CD4-positive, alpha-beta T cell treated with Interleukin-1 beta for 1 hour (primary cell): ENCODE results near the gene BIN1.

Experiments
- DNase-seq, 2 donors: peaks; one replicate each; pipeline ENCODE4 v3.0.0-alpha.2; 2020 to 2022

The BIN1 gene

GRCh38 chr2:127074936-127075335 is 32.0 kb downstream of the BIN1 start:
- no peak for DNase-seq

GRCh38 chr2:127074358-127074757 is 32.6 kb downstream of the BIN1 start:
- DNase-seq, result no peak

- DNase-seq, result no peak
These were observed 34.0 kb downstream of the BIN1 start for GRCh38 chr2:127072970-127073369.

- no peak for DNase-seq
These were observed 34.6 kb downstream of the BIN1 start for GRCh38 chr2:127072396-127072795.

GRCh38 chr2:127071901-127072328 is 35.0 kb downstream of the BIN1 start:
- DNase-seq, result no peak

- DNase-seq, result no peak
These were observed 36.7 kb downstream of the BIN1 start for GRCh38 chr2:127070221-127070620.

GRCh38 chr2:127069536-127069935 is 37.4 kb downstream of the BIN1 start:
- no peak for DNase-seq

GRCh38 chr2:127069003-127069402 is 38.0 kb downstream of the BIN1 start:
- no peak for DNase-seq

- no peak for DNase-seq
These were observed 38.6 kb downstream of the BIN1 start for GRCh38 chr2:127068351-127068741.

- peak; percentile 62 to 78 for DNase-seq
These were observed 39.2 kb downstream of the BIN1 start for GRCh38 chr2:127067620-127068350.

- DNase-seq, result peak in 1 of 2 donors; percentile 55
These were observed 40.0 kb downstream of the BIN1 start for GRCh38 chr2:127066942-127067341.

GRCh38 chr2:127065940-127066318 is 41.0 kb downstream of the BIN1 start:
- no peak for DNase-seq

GRCh38 chr2:127065299-127065939 is 41.5 kb downstream of the BIN1 start:
- DNase-seq, result no peak

- peak; percentile 36 to 87 for DNase-seq
These were observed 42.2 kb downstream of the BIN1 start for GRCh38 chr2:127064642-127065250.

GRCh38 chr2:127063701-127064590 is 43.0 kb downstream of the BIN1 start:
- DNase-seq, result no peak

GRCh38 chr2:127061375-127062273 is 45.3 kb downstream of the BIN1 start:
- DNase-seq, result no peak

- DNase-seq, result no peak
These were observed 46.5 kb downstream of the BIN1 start for GRCh38 chr2:127060264-127060945.

GRCh38 chr2:127059559-127059958 is 47.4 kb downstream of the BIN1 start:
- DNase-seq, result no peak

GRCh38 chr2:127058954-127059252 is 48.1 kb downstream of the BIN1 start:
- no peak for DNase-seq

- DNase-seq, result no peak
These were observed 48.6 kb downstream of the BIN1 start for GRCh38 chr2:127058246-127058953.
